Measurements from ENCODE around the gene LPAR6.

Gene LPAR6

DNA sequence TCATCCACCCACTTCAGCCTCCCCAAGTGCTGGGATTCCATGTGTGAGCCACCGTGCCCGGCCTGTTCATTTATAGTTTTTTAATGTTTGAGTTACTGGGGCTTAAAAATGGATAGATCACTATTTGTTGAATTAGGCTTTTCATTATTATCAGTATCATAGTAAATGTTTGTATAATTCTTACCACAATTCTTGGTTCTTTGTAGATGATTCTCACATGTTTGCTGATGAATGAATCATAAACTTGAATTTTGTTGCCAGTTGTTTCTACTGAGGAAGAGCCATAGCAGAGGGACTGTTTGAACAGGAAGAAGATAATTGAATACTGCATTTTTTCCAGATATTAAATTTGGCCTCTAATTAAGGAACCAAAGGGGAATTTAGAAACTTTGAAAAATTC lies 2.6 kb upstream of the LPAR6 start:
- peaks cover 3% of the 10 kb centered on the region for H3K36me3 ChIP-seq (ENCODE audit: low read depth)
- no peak overlapping the region for H3K4me3 ChIP-seq (ENCODE audit: severe bottlenecking)
- H3K27ac ChIP-seq (ENCODE audit: poor library complexity, severe bottlenecking), result no peak overlapping the region
- DNase-seq (ENCODE audit: low spot score) (no peak), ATAC-seq (ENCODE audit: low read depth) (no peak)
- H3K4me1 ChIP-seq (ENCODE audit: insufficient read depth, poor library complexity, severe bottlenecking), result peaks cover 20% of the 10 kb centered on the region
- TF ChIP-seq, protein P1, sequence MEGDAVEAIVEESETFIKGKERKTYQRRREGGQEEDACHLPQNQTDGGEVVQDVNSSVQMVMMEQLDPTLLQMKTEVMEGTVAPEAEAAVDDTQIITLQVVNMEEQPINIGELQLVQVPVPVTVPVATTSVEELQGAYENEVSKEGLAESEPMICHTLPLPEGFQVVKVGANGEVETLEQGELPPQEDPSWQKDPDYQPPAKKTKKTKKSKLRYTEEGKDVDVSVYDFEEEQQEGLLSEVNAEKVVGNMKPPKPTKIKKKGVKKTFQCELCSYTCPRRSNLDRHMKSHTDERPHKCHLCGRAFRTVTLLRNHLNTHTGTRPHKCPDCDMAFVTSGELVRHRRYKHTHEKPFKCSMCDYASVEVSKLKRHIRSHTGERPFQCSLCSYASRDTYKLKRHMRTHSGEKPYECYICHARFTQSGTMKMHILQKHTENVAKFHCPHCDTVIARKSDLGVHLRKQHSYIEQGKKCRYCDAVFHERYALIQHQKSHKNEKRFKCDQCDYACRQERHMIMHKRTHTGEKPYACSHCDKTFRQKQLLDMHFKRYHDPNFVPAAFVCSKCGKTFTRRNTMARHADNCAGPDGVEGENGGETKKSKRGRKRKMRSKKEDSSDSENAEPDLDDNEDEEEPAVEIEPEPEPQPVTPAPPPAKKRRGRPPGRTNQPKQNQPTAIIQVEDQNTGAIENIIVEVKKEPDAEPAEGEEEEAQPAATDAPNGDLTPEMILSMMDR (IDR thresholded peaks at IDR 0.05; ENCODE audit: poor library complexity, severe bottlenecking), result no peak
- H3K27me3 ChIP-seq (ENCODE audit: insufficient read depth, poor library complexity, severe bottlenecking), result no peaks in the 10 kb centered on the region
- H3K9me3 ChIP-seq (ENCODE audit: severe bottlenecking), result no peaks in the 10 kb centered on the region

DNA sequence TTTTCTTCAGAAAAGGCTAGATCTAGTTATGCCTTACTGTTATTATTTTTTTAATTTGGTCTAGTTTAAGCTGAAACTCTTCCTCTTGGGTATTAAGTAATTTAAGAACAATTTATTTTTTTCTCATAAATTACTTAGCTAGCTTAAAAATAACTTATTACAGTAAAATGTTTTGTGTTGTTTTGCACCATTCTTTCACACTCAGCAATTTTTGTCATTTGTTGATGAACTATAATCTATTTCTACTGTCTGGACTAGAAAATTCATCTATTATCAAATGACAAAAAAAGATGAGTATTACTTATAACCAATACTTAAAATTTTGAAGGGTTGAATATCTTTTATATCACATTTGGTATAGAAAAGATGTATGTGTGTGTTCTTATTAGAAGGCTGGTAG lies 1.6 kb upstream of the LPAR6 start:
- ATAC-seq (ENCODE audit: low read depth) (no peak), DNase-seq (ENCODE audit: low spot score) (no peak)
- peaks cover 3% of the 10 kb centered on the region for H3K36me3 ChIP-seq (ENCODE audit: low read depth)
- peaks cover 30% of the 10 kb centered on the region for H3K4me1 ChIP-seq (ENCODE audit: insufficient read depth, poor library complexity, severe bottlenecking)
- no peak overlapping the region for H3K4me3 ChIP-seq (ENCODE audit: severe bottlenecking)
- TF ChIP-seq, protein P1 (IDR thresholded peaks at IDR 0.05; ENCODE audit: poor library complexity, severe bottlenecking), result no peak
- H3K27ac ChIP-seq (ENCODE audit: poor library complexity, severe bottlenecking), result no peak overlapping the region
- no peaks in the 10 kb centered on the region for H3K27me3 ChIP-seq (ENCODE audit: insufficient read depth, poor library complexity, severe bottlenecking)
- H3K9me3 ChIP-seq (ENCODE audit: severe bottlenecking), result no peaks in the 10 kb centered on the region

DNA sequence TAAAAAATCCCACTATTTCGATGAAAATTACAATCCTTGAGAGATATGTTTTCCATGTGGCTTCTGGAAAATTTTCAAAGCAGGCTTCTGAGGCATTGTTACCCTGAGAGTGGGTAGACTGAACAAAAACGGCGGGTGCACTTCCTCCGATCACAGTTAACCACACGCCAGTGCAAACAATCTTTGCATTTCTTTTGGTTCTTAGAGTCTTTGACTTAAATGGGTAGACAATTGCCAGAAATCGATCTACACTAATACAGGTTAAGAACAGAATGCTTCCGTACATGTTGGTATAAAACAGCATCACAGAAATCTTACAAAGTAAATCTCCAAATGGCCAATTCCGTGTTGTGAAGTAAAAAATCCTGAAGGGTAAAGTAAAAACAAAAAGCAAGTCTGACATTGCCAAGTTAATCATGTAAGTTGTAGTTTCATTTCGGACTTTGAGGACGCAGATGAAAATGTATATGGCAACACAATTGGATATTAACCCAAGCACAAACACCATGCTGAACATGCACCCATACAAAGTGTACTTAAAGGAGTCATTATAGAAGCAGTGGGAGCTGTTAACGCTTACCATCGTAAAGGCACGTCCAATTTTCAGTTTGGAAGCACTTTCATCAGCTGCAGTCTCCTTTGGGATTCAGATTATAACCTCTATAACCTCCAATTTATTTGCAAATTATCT lies 927 bp downstream of the LPAR6 start:
- H3K9me3 ChIP-seq (ENCODE audit: severe bottlenecking), result no peaks in the 10 kb centered on the region
- H3K27me3 ChIP-seq (ENCODE audit: insufficient read depth, poor library complexity, severe bottlenecking), result no peaks in the 10 kb centered on the region
- H3K36me3 ChIP-seq (ENCODE audit: low read depth), result peaks cover 9% of the 10 kb centered on the region
- H3K4me1 ChIP-seq (ENCODE audit: insufficient read depth, poor library complexity, severe bottlenecking), result peaks cover 32% of the 10 kb centered on the region
- no peak for DNase-seq (ENCODE audit: low spot score)
- TF ChIP-seq, protein P1 (IDR thresholded peaks at IDR 0.05; ENCODE audit: poor library complexity, severe bottlenecking), result no peak
- peak overlapping the region; percentile 72 for H3K27ac ChIP-seq (ENCODE audit: poor library complexity, severe bottlenecking)
- peak; percentile 60 for ATAC-seq (ENCODE audit: low read depth)
- peak overlapping the region; percentile 34 for H3K4me3 ChIP-seq (ENCODE audit: severe bottlenecking)

DNA sequence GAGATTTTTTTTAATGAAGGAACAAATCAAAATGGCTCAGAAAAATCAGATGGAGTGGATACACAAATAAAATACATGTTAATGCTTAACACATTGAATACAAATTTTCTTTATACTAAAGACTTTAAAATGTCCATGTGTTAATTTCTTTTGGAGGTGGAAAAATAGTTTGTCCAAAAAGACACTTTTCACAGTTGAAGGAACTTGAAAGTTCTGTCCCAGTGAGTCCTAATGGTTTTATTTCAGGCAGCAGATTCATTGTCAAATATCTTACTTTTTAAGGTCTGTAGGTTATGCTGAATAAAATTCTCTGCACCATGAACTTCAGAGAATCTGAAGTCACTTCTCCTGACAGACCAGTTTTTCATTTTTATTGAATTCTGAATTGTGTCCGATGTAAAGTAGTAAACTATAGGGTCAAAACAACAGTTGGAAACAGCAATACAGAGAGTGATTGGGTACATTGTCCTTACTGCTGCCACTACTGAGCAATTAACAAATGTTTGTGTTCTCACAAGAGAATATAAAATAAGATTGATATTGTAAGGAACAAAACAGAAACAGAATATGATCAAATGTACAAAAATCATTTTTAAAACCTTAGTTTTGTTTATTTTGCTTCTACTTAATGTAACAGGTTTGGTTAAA lies 1.6 kb downstream of the LPAR6 start:
- Histone ChIP-seq H3K27ac (ENCODE audit: poor library complexity, severe bottlenecking) (peak overlapping the region; percentile 72), H3K4me1 (ENCODE audit: insufficient read depth, poor library complexity, severe bottlenecking) (peaks cover 32% of the 10 kb centered on the region), H3K4me3 (ENCODE audit: severe bottlenecking) (peak overlapping the region; percentile 34), H3K9me3 (ENCODE audit: severe bottlenecking) (no peaks in the 10 kb centered on the region), H3K27me3 (ENCODE audit: insufficient read depth, poor library complexity, severe bottlenecking) (no peaks in the 10 kb centered on the region), H3K36me3 (ENCODE audit: low read depth) (peaks cover 10% of the 10 kb centered on the region)
- TF ChIP-seq, protein P1 (IDR thresholded peaks at IDR 0.05; ENCODE audit: poor library complexity, severe bottlenecking), result no peak
- peak; percentile 49; the same call in 1 of the 3 replicates for ATAC-seq (ENCODE audit: low read depth)
- no peak for DNase-seq (ENCODE audit: low spot score)

DNA sequence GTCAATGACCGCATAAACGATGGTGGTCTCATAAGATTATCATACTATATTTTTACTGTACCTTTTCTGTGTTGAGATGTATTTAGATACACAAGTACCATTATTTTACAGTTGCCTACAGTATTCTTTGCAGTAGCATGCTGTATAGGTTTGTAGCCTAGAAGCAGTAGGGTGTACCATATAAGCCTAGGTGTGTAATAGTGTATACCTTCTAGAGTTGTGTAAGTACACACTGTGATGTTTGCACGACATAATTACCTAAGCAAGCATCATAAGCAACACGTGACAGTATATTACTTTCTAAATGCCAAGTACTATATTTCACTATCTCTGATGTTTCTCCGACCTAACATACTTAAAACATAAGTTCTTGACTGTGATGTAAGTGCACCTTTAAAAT lies 2.7 kb downstream of the LPAR6 start:
- TF ChIP-seq, protein P1 (IDR thresholded peaks at IDR 0.05; ENCODE audit: poor library complexity, severe bottlenecking), result no peak
- peaks cover 38% of the 10 kb centered on the region for H3K4me1 ChIP-seq (ENCODE audit: insufficient read depth, poor library complexity, severe bottlenecking)
- peak overlapping the region; percentile 34 for H3K4me3 ChIP-seq (ENCODE audit: severe bottlenecking)
- DNase-seq (ENCODE audit: low spot score), result no peak
- peaks cover 13% of the 10 kb centered on the region for H3K36me3 ChIP-seq (ENCODE audit: low read depth)
- ATAC-seq (ENCODE audit: low read depth), result no peak
- H3K9me3 ChIP-seq (ENCODE audit: severe bottlenecking), result no peaks in the 10 kb centered on the region
- H3K27ac ChIP-seq (ENCODE audit: poor library complexity, severe bottlenecking), result no peak overlapping the region
- no peaks in the 10 kb centered on the region for H3K27me3 ChIP-seq (ENCODE audit: insufficient read depth, poor library complexity, severe bottlenecking)

Data from RWPE2 (cell line).